GM12872 (cell line): ENCODE results near the gene ANKRD55.

Experiments
- CTCF ChIP-seq: IDR thresholded peaks from 3 replicates; pipeline ENCODE4 v1.5.1; 2011; ENCODE audit warnings: low read depth, mild to moderate bottlenecking, low read length, moderate library complexity; ENCODE audit not compliant: insufficient read depth

Gene ANKRD55

GRCh38 chr5:56251440-56251839 lies 18.3 kb upstream of the ANKRD55 start:
- TF ChIP-seq CTCF = no peak

- no peak for TF ChIP-seq CTCF
These were observed 16.9 kb upstream of the ANKRD55 start for GRCh38 chr5:56250011-56250410.

GRCh38 chr5:56247592-56247991 lies 14.5 kb upstream of the ANKRD55 start:
- no peak for TF ChIP-seq CTCF

- TF ChIP-seq CTCF = no peak
These were observed 13.6 kb upstream of the ANKRD55 start for GRCh38 chr5:56246769-56247168.

- TF ChIP-seq CTCF = no peak
These were observed 12.4 kb upstream of the ANKRD55 start for GRCh38 chr5:56245481-56245880.

- no peak for TF ChIP-seq CTCF
These were observed 11.5 kb upstream of the ANKRD55 start for GRCh38 chr5:56244627-56245026.

- no peak for TF ChIP-seq CTCF
These were observed 592 bp downstream of the ANKRD55 start for GRCh38 chr5:56232538-56232937.

- TF ChIP-seq CTCF = no peak
These were observed 2.6 kb downstream of the ANKRD55 start for GRCh38 chr5:56230576-56230975.
